Measurements from ENCODE around the gene CIDEB.

DNA sequence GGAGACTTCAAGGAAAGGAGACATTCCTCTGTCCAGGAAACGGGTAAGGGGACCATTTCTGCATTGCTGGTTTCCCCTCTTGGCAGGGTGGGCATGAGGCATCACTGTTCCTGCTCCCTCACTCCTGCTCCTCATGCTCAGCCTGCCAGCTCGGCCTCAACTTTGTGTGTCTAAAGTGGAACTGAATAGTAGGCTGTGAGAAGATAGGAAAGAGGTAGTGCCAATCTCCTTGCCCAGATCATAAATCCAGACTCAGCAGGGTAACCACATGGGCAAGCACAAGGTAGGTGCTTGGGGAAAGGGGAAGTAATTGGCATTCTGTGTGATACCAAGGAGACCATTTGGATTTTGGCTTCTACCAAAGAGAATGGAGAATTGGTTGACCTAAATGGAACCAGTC is 6.1 kb upstream of the CIDEB start:
- TF ChIP-seq, protein P1, sequence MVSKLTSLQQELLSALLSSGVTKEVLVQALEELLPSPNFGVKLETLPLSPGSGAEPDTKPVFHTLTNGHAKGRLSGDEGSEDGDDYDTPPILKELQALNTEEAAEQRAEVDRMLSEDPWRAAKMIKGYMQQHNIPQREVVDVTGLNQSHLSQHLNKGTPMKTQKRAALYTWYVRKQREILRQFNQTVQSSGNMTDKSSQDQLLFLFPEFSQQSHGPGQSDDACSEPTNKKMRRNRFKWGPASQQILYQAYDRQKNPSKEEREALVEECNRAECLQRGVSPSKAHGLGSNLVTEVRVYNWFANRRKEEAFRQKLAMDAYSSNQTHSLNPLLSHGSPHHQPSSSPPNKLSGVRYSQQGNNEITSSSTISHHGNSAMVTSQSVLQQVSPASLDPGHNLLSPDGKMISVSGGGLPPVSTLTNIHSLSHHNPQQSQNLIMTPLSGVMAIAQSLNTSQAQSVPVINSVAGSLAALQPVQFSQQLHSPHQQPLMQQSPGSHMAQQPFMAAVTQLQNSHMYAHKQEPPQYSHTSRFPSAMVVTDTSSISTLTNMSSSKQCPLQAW (CRISPR knock-in tag; IDR thresholded peaks at IDR 0.05) = no peak
- TF ChIP-seq ZNF441 (CRISPR knock-in tag; IDR thresholded peaks at IDR 0.05; ENCODE audit: borderline replicate concordance) = no peak
- TF ChIP-seq POLR2AphosphoS5 (IDR thresholded peaks at IDR 0.05; ENCODE audit: low read depth, low read length) = no peak; the same call in 1 of the 2 replicates
- TF ChIP-seq, protein P2, sequence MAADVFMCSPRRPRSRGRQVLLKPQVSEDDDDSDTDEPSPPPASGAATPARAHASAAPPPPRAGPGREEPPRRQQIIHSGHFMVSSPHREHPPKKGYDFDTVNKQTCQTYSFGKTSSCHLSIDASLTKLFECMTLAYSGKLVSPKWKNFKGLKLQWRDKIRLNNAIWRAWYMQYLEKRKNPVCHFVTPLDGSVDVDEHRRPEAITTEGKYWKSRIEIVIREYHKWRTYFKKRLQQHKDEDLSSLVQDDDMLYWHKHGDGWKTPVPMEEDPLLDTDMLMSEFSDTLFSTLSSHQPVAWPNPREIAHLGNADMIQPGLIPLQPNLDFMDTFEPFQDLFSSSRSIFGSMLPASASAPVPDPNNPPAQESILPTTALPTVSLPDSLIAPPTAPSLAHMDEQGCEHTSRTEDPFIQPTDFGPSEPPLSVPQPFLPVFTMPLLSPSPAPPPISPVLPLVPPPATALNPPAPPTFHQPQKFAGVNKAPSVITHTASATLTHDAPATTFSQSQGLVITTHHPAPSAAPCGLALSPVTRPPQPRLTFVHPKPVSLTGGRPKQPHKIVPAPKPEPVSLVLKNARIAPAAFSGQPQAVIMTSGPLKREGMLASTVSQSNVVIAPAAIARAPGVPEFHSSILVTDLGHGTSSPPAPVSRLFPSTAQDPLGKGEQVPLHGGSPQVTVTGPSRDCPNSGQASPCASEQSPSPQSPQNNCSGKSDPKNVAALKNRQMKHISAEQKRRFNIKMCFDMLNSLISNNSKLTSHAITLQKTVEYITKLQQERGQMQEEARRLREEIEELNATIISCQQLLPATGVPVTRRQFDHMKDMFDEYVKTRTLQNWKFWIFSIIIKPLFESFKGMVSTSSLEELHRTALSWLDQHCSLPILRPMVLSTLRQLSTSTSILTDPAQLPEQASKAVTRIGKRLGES (CRISPR knock-in tag; IDR thresholded peaks at IDR 0.05; ENCODE audit: borderline replicate concordance) = no peak
- TF ChIP-seq ZNF20 (CRISPR knock-in tag; IDR thresholded peaks at IDR 0.05) = no peak
- no peak for TF ChIP-seq HNRNPLL (IDR thresholded peaks at IDR 0.05; ENCODE audit: low read depth, low read length, poor library complexity, severe bottlenecking)
- no peak for TF ChIP-seq SIN3A (IDR thresholded peaks at IDR 0.05; ENCODE audit: borderline replicate concordance, low read depth, low read length)
- TF ChIP-seq MTA3 (CRISPR knock-in tag; IDR thresholded peaks at IDR 0.05) = no peak

Data from HepG2 (cell line).